Mesendoderm (in vitro differentiated cells): ENCODE data around the gene ATP6V1B1.

Experiments used
- DNase-seq: peaks from one replicate; pipeline ENCODE4 v3.0.0; 2013
- H2AK5ac ChIP-seq: 2 replicates; pipeline ENCODE4 v1.6.1; 2013; ENCODE audit warnings: low read length, inconsistent platforms
- H2BK120ac ChIP-seq: 2 replicates; pipeline ENCODE4 v1.6.1; 2013; ENCODE audit warnings: low read depth, mild to moderate bottlenecking, low read length, moderate library complexity, mixed read lengths
- H2BK15ac ChIP-seq: replicated peaks from 2 replicates; pipeline ENCODE4 v1.6.1; 2013; ENCODE audit warnings: low read depth, mild to moderate bottlenecking, moderate library complexity
- H2BK5ac ChIP-seq: 2 replicates; pipeline ENCODE4 v1.6.1; 2013; ENCODE audit warnings: low read length, inconsistent platforms
- H3K18ac ChIP-seq: 2 replicates; pipeline ENCODE4 v1.6.1; 2013; ENCODE audit warnings: mild to moderate bottlenecking, low read length, mixed read lengths
- H3K23ac ChIP-seq: one replicate; pipeline ENCODE4 v1.6.1; 2013; ENCODE audit warnings: low read length
- H3K27ac ChIP-seq: 2 replicates; pipeline ENCODE4 v1.5.1; 2013; ENCODE audit warnings: low read depth, mild to moderate bottlenecking, inconsistent platforms, low read length, moderate library complexity
- H3K27me3 ChIP-seq: 2 replicates; pipeline ENCODE4 v1.6.1; 2013; ENCODE audit warnings: low read length, control low read depth, mild to moderate bottlenecking, inconsistent platforms; ENCODE audit not compliant: insufficient read depth, poor library complexity
- H3K36me3 ChIP-seq: 2 replicates; pipeline ENCODE4 v1.6.1; 2013; ENCODE audit warnings: low read length, inconsistent platforms; ENCODE audit not compliant: control insufficient read depth, insufficient read depth
- H3K4ac ChIP-seq: one replicate; pipeline ENCODE4 v1.6.1; 2013; ENCODE audit warnings: low read depth, mild to moderate bottlenecking, low read length, moderate library complexity
- H3K4me1 ChIP-seq: 2 replicates; pipeline ENCODE4 v1.6.1; 2013; ENCODE audit warnings: low read depth, low read length, inconsistent platforms; ENCODE audit not compliant: control insufficient read depth
- H3K4me2 ChIP-seq: 2 replicates; pipeline ENCODE4 v1.6.1; 2013; ENCODE audit warnings: low read length
- H3K4me3 ChIP-seq: 2 replicates; pipeline ENCODE4 v1.5.1; 2013; ENCODE audit warnings: mild to moderate bottlenecking, low read length
- H3K56ac ChIP-seq: one replicate; pipeline ENCODE4 v1.6.1; 2013; ENCODE audit warnings: low read length
- H3K79me1 ChIP-seq: 2 replicates; pipeline ENCODE4 v1.6.1; 2013; ENCODE audit warnings: low read length, inconsistent platforms
- H3K79me2 ChIP-seq: 2 replicates; pipeline ENCODE4 v1.6.1; 2013; ENCODE audit warnings: mild to moderate bottlenecking, low read length; ENCODE audit not compliant: control insufficient read depth, insufficient read depth
- H3K9ac ChIP-seq: 2 replicates; pipeline ENCODE4 v1.6.1; 2013; ENCODE audit warnings: low read length, inconsistent platforms
- H4K5ac ChIP-seq: one replicate; pipeline ENCODE4 v1.6.1; 2013; ENCODE audit warnings: low read length
- H4K8ac ChIP-seq: one replicate; pipeline ENCODE4 v1.6.1; 2013; ENCODE audit warnings: low read depth, mild to moderate bottlenecking, control low read depth, low read length, moderate library complexity
- WGBS: extraction: QIAGEN DNeasy Blood & Tissue Kit; methylation state at CpG from one replicate; pipeline ENCODE4 v1.1.7; 2013; ENCODE audit warnings: low lambda C conversion rate, missing lambda C conversion rate; ENCODE audit not compliant: insufficient coverage; ENCODE audit errors: extremely low coverage; 5-methylcytosine and 5-hydroxymethylcytosine counted together

ATP6V1B1 gene

GRCh38 chr2:70990216-70990615, 54.5 kb downstream of the ATP6V1B1 start:
- WGBS, result no CpG with 5 or more reads among the region's 5 CpGs
- no peak overlapping the region for H2BK120ac ChIP-seq

DNA sequence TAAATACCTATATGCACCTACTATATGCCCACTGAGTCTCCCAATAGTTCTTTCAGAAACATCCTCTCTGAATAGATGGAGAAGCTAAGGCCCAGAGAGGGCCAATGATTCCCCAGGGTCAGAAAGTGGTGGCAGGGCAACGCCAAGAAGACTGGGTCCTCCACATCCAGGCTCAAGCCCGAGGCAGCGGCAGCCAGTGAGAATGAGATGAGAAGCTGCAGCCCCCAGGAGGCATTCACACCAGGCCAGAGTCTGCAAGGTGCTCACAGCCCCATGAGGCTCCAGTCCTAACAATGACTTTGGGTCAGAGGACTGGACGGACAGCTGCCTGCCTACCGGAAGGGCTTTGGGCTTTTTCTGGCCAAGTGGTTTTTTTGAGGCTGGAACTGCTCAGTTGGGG, 55.4 kb downstream of the ATP6V1B1 start:
- H3K18ac ChIP-seq, result no peak overlapping the region
- no peak overlapping the region for H4K5ac ChIP-seq
- H3K9ac ChIP-seq, result no peak overlapping the region
- no CpG with 5 or more reads among the region's 5 CpGs for WGBS
- H3K4me3 ChIP-seq, result no peak overlapping the region
- H3K4me2 ChIP-seq, result no peak overlapping the region
- no peak overlapping the region for H3K4ac ChIP-seq
- DNase-seq, result no peak
- H2BK5ac ChIP-seq, result no peak overlapping the region
- no peak overlapping the region for H2AK5ac ChIP-seq
- peaks cover 10% of the 10 kb centered on the region for H3K79me2 ChIP-seq
- no peak overlapping the region for H2BK120ac ChIP-seq
- peaks cover 12% of the 10 kb centered on the region for H3K79me1 ChIP-seq
- no peak overlapping the region for H2BK15ac ChIP-seq
- H3K56ac ChIP-seq, result no peak overlapping the region
- H3K4me1 ChIP-seq, result peaks cover 6% of the 10 kb centered on the region
- no peaks in the 10 kb centered on the region for H3K27me3 ChIP-seq
- H3K27ac ChIP-seq, result no peak overlapping the region
- no peaks in the 10 kb centered on the region for H3K36me3 ChIP-seq
- no peak overlapping the region for H3K23ac ChIP-seq
- no peak overlapping the region for H4K8ac ChIP-seq

More at GRCh38 chr2:70990216-70990615, 54.5 kb downstream of the ATP6V1B1 start:
- Histone ChIP-seq H3K56ac (no peak overlapping the region), H3K79me2 (peaks cover 10% of the 10 kb centered on the region), H3K4me1 (peaks cover 6% of the 10 kb centered on the region), H3K4ac (no peak overlapping the region), H2BK5ac (no peak overlapping the region), H3K4me3 (no peak overlapping the region), H3K9ac (no peak overlapping the region), H3K23ac (no peak overlapping the region), H3K27ac (no peak overlapping the region), H2AK5ac (no peak overlapping the region), H3K27me3 (no peaks in the 10 kb centered on the region), H3K18ac (no peak overlapping the region), H4K5ac (no peak overlapping the region), H4K8ac (no peak overlapping the region), H3K79me1 (peaks cover 12% of the 10 kb centered on the region), H3K4me2 (no peak overlapping the region), H3K36me3 (no peaks in the 10 kb centered on the region), H2BK15ac (no peak overlapping the region)
- DNase-seq, result no peak

- no peak overlapping the region for H3K27ac ChIP-seq
- DNase-seq, result no peak
- WGBS, result no CpG with 5 or more reads among the region's 9 CpGs
These were observed 56.0 kb downstream of the ATP6V1B1 start for GRCh38 chr2:70991742-70992141.

GRCh38 chr2:70992945-70993853, 57.5 kb downstream of the ATP6V1B1 start:
- no peak overlapping the region for H3K4ac ChIP-seq
- no peaks in the 10 kb centered on the region for H3K36me3 ChIP-seq
- peak overlapping the region; percentile 56 for H3K56ac ChIP-seq
- H4K8ac ChIP-seq, result no peak overlapping the region
- H2BK120ac ChIP-seq, result no peak overlapping the region
- H2BK5ac ChIP-seq, result no peak overlapping the region
- no peak overlapping the region for H2BK15ac ChIP-seq
- H2AK5ac ChIP-seq, result no peak overlapping the region
- peaks cover 12% of the 10 kb centered on the region for H3K79me1 ChIP-seq
- no CpG with 5 or more reads among the region's 12 CpGs for WGBS
- no peak overlapping the region for H4K5ac ChIP-seq
- no peak overlapping the region for H3K18ac ChIP-seq
- H3K27me3 ChIP-seq, result no peaks in the 10 kb centered on the region
- H3K23ac ChIP-seq, result no peak overlapping the region
- peaks cover 10% of the 10 kb centered on the region for H3K79me2 ChIP-seq
- peaks cover 6% of the 10 kb centered on the region for H3K4me1 ChIP-seq
- H3K4me2 ChIP-seq, result peak overlapping the region; percentile 99
- H3K9ac ChIP-seq, result peak overlapping the region; percentile 86
- DNase-seq, result no peak
- H3K4me3 ChIP-seq, result no peak overlapping the region
- no peak overlapping the region for H3K27ac ChIP-seq

More at GRCh38 chr2:70991742-70992141, 56.0 kb downstream of the ATP6V1B1 start:
- H3K79me1 ChIP-seq, result peaks cover 12% of the 10 kb centered on the region
- peaks cover 10% of the 10 kb centered on the region for H3K79me2 ChIP-seq
- peaks cover 6% of the 10 kb centered on the region for H3K4me1 ChIP-seq
- no peaks in the 10 kb centered on the region for H3K27me3 ChIP-seq
- no peak overlapping the region for H3K18ac ChIP-seq
- H3K56ac ChIP-seq, result no peak overlapping the region
- H2BK120ac ChIP-seq, result no peak overlapping the region
- no peak overlapping the region for H4K8ac ChIP-seq
- no peak overlapping the region for H2BK5ac ChIP-seq
- H4K5ac ChIP-seq, result no peak overlapping the region
- no peak overlapping the region for H3K4me3 ChIP-seq
- H3K4ac ChIP-seq, result no peak overlapping the region
- no peak overlapping the region for H3K23ac ChIP-seq
- no peaks in the 10 kb centered on the region for H3K36me3 ChIP-seq
- no peak overlapping the region for H2BK15ac ChIP-seq
- H3K9ac ChIP-seq, result no peak overlapping the region
- no peak overlapping the region for H3K4me2 ChIP-seq
- no peak overlapping the region for H2AK5ac ChIP-seq

DNA sequence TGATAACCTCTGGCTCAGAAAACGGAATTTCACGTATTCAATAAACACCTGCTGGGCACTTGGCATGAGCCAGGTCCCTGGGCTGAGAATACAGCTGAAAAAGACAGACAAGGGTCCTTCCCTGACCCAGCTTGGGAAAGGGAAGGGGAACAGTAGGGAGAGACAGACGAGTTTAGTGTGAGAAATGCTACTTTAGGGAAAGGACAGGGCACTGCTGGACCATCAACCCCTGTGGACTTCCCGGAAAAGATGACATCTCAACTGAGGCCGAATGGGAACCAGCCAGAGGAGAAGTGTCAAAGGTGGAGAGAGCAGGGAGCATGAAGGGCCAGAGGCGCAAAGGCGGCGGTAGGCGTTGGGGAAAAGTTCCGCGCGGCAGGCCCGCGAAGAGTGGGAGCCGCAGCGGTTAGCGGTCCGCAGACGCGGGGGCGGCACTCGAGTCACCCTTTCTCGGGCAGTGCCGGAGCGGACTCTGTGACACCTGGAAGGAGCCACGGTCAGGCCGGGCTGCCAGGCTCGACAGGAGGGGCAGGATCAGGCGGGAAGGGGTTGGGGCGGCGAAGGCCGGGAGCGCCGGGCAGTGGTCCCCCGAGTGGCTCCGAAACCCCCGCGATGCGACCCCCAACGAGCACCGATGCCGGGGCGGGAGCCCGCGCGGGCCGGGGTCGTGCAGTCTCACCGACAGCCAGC, 58.5 kb downstream of the ATP6V1B1 start:
- Histone ChIP-seq H3K79me2 (peaks cover 10% of the 10 kb centered on the region), H3K4me3 (peak overlapping the region; percentile 84), H3K27me3 (no peaks in the 10 kb centered on the region), H2BK15ac (no peak overlapping the region), H3K4me1 (peaks cover 6% of the 10 kb centered on the region), H3K18ac (no peak overlapping the region), H4K8ac (no peak overlapping the region), H3K4me2 (peak overlapping the region; percentile 99), H2AK5ac (no peak overlapping the region), H4K5ac (no peak overlapping the region), H2BK5ac (no peak overlapping the region), H3K36me3 (no peaks in the 10 kb centered on the region), H2BK120ac (no peak overlapping the region), H3K79me1 (peaks cover 12% of the 10 kb centered on the region), H3K4ac (peak overlapping the region; percentile 21), H3K27ac (no peak overlapping the region), H3K23ac (peak overlapping the region; percentile 15), H3K9ac (peak overlapping the region; percentile 86), H3K56ac (peak overlapping the region; percentile 89)
- no peak for DNase-seq
- WGBS, result no CpG with 5 or more reads among the region's 49 CpGs
